ENCODE data around the gene SNX1.
A peak's percentile ranks its signal among the peaks of the same experiment; 100 is the strongest.
"Not testable (repeated sequence)": the region's sequence is repeated elsewhere in the genome, so short reads cannot be mapped to it uniquely, and the experiment has no call there.

The SNX1 gene

DNA sequence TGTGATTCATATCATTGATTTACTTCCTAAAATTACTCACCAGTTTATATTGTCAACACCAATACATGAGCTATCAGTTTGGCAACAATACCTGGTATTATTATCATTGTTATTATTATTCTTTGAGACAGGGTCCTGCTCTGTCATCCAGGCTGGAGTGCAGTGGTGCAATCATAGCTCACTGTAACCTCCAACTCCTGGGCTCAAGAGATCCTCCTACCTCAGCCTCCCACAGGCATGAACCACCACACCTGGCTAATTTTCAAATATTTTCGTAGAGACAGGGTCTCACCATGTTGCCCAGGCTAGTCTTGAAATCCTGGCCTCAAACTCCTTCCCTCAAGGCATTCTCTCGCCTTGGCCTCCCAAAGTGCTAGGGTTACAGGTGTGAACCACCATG, 22.3 kb upstream of the SNX1 start:
- DNase-seq = not testable (repeated sequence)

DNA sequence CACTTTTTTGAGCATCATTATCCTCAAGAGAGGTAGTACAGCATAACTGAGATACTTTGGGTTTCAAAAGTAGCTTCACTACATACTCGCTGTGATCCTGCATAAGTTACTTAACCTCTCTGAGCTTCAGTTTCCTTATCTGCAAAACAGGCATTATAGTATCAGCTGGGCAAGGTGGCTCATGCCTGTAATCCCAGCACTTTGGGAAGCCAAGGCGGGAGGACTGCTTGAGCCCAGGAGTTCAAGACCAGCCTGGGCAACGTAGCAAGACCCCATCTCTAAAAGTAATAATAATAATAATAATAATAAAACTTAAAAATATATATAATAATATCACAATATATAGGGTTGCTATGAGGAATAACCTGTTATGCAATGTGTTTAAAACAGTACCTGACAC, 13.0 kb upstream of the SNX1 start:
- DNase-seq = no peak

DNA sequence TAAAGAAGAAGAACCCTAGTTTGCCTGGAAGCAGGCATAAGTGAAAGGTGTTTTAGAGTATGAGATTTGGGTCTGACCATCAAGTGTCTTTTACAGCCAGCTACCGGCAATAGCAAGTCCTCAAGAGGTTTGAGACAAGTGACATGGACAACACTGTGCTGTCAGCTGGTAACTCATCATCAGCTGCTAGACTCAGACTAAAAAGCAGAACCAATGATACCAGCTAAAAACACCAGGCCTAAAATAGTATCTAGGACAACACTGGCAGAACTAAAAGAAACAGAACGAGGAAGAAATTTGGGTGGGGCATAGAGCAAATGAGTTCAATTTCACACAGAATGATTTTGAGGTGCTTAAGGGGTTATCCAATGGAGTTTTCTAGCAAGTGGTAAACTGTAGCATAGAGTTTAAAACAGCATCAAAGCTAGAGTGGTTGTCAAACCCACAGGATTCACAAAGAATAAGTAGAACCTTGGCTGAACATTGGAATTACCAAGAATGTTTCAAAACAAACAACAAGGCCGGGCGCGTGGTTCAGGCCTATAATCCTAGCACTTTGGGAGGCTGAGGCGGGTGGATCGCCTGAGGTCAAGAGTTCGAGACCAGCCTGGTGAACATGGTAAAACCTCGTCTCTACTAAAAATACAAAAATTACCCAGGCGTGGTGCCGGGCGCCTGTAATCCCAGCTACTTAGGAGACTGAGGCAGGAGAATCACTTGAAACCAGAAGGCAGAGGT, 6.1 kb upstream of the SNX1 start:
- DNase-seq = no peak

GRCh38 chr15:64090527-64090926, 5.3 kb upstream of the SNX1 start:
- DNase-seq = no peak

DNA sequence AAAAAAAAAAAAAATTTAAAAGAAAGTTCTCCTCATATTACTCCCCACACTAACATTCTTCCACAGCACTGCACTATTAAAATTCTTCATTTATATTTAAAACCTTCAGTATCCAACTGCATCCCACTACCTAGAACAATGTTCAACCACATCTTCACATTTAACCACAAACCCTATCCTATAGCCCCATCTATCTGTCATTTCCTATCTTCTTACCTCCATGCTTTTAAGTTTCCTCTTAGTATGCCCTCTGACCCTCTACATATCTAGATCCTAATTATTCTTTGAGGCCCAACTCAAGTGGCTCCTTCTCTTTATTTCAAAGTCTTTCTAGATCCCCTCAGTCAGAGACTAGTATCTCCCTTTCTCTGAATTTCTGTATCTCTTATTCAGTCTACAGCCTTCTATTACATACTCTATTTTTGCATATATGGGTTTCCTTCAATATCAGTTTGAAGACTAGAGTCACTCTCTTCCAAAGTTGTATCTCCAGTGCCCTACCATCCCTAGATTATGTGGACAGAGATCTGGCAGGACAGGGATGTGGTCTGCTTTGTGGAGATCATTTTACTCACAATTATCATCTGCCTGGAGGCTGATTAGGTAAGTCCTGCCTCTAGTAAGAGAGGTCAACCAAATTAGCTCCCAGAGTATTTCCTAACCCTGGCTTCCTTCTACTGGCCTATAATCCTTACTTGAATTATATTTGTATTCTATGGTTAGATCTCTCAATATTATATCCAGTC, 3.5 kb upstream of the SNX1 start:
- no peak for DNase-seq

DNA sequence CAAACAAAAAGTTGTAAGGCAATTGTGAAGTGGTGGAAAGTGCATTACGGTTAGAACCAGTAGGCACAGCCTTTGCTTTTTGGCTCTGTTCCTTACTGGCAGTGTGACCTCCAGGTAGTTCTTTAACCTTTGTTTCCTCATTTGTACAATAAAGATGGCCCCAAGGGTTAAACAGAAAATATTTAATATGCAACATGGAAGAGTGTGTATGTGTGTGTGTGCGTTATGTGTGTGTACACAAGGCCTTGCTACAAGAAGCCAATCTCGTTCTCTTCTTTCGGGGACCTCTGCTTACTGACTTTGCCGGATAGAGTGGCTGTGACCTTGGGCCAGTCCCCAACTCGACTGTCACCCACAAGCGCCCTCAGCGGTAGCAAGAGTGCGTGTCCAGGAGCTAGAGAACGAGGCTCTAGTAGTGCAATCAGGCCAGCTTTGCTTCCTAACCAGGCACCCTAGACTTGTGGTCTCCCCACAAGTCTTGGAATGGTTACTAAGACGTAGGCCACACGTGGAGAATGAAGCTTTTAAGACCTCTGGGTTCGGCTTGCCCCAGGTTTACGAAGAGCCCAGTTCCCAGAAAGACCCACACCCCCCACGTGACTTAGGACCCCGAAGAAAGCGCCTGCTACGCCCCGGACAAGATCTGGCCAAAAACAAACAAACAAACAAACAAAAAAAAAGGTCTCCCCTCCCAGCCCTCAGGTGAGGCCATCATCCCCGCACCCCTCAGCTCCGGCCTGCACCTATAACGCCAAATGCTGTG, 2.7 kb upstream of the SNX1 start:
- peak; percentile 75 for DNase-seq

DNA sequence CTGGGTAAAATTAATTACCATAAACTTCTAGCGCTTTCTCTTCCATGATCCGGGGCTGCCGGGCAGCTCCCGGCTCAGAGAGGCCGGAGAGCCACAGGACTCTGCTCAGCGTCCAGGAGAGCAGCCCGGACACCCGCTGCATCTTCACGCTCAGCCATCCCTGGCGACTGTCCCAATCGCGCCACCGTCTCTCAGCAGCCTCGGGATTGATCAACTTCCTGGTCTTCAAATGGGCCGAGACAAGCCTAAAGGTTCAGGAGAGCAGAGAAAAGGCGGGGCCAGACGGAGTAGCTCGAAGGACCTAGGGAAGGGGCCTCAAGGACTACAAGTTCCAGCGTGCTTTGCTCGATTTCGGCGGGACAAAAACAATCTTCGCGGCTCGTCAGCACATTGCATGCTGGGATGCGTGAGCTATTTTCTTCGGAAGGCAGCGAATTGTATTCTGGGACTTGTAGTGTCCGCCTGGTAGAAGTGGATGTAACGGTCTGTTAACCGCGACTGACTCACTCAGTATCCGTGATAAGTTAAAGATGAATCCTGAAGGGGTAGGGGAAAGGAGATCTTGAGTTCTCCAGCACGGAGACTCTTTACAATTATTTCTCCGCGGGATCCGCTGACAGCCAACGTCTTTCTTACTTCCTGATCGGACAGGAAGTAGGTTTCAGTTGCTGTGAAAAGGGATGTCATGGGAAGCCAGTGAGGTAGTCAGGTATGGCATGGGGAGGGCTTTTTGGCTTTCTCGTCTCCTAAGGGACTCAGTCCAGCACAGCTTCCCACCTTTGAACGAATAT, 2.0 kb upstream of the SNX1 start, which contains the start of gene CIAO2A:
CIAO2A (minus strand) TSS at position 212 of the 791 bp plus-strand sequence; CDS start at position 142, 70 bp downstream.
- peak; percentile 96 for DNase-seq

DNA sequence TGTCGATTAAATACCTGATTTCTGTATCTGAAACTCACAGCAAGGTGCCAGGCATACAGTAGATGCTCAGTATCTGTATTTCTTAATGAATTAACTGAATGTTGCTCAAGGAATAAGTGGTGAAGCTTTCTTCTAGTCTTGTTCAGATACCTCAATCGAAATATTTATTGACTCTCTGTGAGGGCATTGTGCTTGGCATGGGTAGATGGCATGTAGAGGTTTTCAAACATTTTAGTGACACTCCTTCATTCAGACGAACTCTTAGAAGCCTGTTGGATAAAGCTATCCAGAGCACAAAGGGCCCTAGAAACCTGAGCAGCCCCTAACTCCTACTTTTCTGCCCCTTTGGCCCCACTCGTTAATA, 369 bp upstream of the SNX1 start:
- no peak for DNase-seq

GRCh38 chr15:64096668-64097384, 1.0 kb downstream of the SNX1 start:
- DNase-seq = no peak

- DNase-seq = no peak
Observed at GRCh38 chr15:64099379-64099778, 3.6 kb downstream of the SNX1 start.

DNA sequence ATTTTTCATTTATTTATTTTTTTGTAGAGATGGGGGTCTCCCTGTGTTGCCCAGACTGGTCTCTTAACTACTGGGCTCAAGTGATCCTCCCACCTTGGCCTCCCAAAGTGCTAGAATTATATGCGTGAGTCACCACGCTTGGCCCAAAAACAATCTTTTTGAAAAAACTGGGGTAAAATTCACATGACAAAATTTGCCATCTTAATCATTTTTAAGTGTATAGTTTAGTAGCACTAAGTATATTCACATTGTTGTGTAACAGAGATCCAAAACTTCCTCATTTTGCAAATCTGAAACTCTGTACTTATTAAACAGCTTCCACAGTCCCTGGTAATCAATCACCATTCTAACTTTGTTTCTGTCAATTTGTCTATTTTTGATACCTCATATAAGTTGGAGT, 5.2 kb downstream of the SNX1 start:
- no peak for DNase-seq

DNA sequence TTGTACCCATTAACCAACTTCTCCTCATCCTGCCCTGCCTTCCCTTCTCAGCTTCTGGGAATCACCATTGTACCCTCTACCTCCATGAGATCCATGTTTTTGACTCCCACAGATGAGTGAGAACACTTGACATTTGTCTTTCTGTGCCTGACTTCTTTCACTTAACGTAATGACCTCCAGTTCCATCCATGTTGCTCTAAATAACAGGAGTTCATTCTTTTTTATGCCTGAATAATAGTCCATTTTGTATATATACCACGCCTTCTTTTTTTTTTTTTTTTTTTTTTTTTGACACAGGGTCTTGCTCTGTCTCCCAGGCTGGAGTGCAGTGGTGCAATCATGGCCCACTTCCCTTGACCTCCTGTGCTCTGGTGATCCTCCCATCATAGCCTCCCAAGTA, 6.7 kb downstream of the SNX1 start:
- DNase-seq = no peak

GRCh38 chr15:64105113-64105704, 9.4 kb downstream of the SNX1 start:
- DNase-seq = no peak

DNA sequence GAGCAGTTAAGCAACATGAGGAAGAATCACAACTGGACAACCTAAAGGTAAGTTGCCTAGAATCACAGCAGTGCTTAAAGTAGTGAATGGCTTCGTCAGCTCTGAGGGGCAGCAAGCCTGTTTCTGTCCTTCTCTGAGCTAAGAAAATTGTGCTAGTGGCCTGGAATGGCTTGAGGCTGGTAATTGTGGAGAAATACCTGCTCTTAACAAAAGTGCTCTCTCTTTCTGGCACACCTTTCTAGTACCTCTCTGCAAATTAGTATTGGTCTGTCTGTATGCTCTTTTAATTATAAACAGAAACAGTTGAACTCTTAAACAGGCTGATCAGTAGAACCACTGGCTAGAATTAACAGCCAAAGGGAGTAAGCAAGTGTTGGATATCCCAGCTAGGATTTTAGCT, 11.6 kb downstream of the SNX1 start:
- DNase-seq = no peak

- DNase-seq = not testable (repeated sequence)
Observed at GRCh38 chr15:64110108-64110701, 14.4 kb downstream of the SNX1 start.

- no peak for DNase-seq
Observed at GRCh38 chr15:64110950-64111678, 15.3 kb downstream of the SNX1 start.

DNA sequence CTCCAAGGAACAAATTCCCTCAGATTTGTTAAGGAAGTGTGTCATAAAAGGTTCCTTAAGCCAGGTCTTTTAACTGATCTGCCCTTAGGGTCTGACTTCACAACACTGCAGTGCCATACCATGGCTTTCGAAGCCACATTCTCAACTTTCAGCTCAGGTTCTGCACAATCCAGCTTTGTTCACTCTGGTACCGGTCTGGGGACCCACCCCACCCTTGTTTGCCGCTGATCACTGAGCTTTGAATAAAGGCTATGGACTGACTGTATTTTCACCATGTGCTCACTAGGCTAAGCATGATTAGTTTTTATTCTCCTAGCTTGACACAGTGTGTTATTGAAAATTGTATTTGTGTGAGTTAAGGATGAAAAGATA, 15.9 kb downstream of the SNX1 start:
- no peak for DNase-seq

DNA sequence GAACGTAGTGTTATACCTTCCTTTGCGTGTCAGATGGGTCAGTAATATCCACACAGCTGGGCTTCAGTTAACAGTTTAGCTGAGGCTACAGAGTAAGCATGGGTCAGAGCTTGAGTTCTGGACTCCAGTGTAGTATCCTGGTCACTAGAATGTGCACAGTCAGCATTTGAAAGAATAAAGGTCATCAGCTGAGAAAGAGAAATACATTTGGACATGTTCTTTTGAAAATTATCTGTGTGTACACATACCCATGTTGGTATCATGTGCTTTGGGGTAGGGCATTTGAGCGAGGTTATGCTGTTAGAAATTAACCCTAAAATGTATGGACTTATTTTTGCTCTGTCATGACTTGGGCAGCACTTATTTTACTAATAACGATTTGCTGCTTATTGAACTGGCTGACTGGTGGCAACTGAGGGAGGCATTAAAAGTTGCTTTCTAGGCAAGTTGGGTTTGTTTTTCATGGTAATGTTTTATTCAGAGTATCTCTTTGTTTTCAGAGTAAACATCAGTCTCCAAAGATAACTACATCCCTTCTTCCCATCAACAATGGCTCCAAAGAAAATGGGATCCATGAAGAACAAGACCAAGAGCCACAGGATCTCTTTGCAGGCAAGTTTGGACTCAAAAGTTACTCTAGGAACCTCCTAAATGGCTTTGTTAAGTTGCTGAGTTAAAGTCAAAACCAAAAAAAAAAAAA, 16.4 kb downstream of the SNX1 start:
- no peak for DNase-seq

- DNase-seq = no peak
Observed at GRCh38 chr15:64112904-64113303, 17.1 kb downstream of the SNX1 start.

Data from activated effector memory CD4-positive, alpha-beta T cell treated with anti-CD3 and anti-CD28 coated beads, Interleukin-2, amount 50 U/mL, for 16 hours (primary cell).